ENCODE results near the gene ZSCAN22.

ZSCAN22 gene

DNA sequence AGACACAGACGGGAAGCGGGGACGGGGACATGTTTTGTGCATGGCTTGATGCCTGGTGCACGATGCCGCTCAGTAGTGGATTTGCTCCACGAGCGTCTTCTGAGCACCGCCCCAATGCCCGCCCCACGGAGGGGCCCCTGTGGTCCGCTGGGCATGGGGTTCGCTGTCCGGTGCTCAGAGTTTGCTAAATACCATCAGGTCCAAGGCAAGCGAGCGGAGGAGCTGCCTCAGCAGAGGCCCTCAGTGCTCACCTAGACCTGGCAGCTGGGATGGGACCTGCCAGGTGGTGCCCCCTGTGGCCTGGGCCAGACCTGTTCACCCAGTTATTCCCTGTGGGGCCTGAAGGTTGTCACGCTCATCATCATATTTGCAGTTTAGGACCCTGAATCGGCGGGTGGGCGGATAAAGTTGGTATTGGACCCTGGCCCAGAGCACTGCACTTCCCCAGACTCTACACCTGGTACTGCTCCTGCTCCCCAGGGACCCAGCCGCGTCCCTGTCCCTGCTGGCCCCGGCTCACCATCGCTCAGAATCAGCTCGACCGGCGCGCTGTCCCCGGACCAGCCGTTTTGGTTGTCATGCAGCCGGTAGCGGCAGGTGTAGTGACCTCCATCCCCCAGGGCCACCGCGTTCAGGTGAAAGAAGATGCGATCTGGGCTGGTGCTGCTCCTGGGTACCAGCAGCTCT lies 24.2 kb downstream of the ZSCAN22 start:
- peaks cover 8% of the 10 kb centered on the region for H3K36me3 Mint-ChIP-seq (ENCODE audit: low read depth)
- H3K27me3 Mint-ChIP-seq (ENCODE audit: low read depth) = no peaks in the 10 kb centered on the region
- no peak overlapping the region for H3K27ac Mint-ChIP-seq
- H3K4me1 Mint-ChIP-seq = peaks cover 5% of the 10 kb centered on the region
- no peaks in the 10 kb centered on the region for H3K9me3 Mint-ChIP-seq
- TF ChIP-seq, protein P1, sequence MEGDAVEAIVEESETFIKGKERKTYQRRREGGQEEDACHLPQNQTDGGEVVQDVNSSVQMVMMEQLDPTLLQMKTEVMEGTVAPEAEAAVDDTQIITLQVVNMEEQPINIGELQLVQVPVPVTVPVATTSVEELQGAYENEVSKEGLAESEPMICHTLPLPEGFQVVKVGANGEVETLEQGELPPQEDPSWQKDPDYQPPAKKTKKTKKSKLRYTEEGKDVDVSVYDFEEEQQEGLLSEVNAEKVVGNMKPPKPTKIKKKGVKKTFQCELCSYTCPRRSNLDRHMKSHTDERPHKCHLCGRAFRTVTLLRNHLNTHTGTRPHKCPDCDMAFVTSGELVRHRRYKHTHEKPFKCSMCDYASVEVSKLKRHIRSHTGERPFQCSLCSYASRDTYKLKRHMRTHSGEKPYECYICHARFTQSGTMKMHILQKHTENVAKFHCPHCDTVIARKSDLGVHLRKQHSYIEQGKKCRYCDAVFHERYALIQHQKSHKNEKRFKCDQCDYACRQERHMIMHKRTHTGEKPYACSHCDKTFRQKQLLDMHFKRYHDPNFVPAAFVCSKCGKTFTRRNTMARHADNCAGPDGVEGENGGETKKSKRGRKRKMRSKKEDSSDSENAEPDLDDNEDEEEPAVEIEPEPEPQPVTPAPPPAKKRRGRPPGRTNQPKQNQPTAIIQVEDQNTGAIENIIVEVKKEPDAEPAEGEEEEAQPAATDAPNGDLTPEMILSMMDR (IDR thresholded peaks at IDR 0.05; ENCODE audit: unreplicated experiment in 3 of 3) = no peak
- peak overlapping the region; percentile 9 to 42 (median 30) for H3K4me3 Mint-ChIP-seq

DNA sequence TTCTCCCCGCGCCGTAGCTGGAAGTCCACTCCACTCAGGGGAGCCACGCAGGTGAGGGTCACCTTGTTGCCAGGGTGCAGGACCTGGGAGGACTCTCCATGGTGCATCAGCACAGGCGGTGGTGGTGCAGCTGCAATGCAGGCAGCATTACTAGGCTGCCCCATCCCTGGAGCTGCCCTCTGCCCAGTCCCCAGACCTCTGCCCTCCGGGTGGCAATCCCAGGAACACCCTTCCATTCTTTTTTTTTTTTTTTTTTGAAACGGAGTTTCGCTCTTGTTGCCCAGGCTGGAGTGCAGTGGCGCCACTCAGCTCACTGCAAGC lies 24.7 kb downstream of the ZSCAN22 start:
- peaks cover 4% of the 10 kb centered on the region for H3K4me1 Mint-ChIP-seq
- H3K27me3 Mint-ChIP-seq (ENCODE audit: low read depth) = no peaks in the 10 kb centered on the region
- peaks cover 8% of the 10 kb centered on the region for H3K36me3 Mint-ChIP-seq (ENCODE audit: low read depth)
- H3K27ac Mint-ChIP-seq = no peak overlapping the region
- TF ChIP-seq, protein P1 (IDR thresholded peaks at IDR 0.05; ENCODE audit: unreplicated experiment in 3 of 3) = no peak
- peak overlapping the region in 2 of 3 experiments; percentile 30 to 42 for H3K4me3 Mint-ChIP-seq
- H3K9me3 Mint-ChIP-seq = no peaks in the 10 kb centered on the region

DNA sequence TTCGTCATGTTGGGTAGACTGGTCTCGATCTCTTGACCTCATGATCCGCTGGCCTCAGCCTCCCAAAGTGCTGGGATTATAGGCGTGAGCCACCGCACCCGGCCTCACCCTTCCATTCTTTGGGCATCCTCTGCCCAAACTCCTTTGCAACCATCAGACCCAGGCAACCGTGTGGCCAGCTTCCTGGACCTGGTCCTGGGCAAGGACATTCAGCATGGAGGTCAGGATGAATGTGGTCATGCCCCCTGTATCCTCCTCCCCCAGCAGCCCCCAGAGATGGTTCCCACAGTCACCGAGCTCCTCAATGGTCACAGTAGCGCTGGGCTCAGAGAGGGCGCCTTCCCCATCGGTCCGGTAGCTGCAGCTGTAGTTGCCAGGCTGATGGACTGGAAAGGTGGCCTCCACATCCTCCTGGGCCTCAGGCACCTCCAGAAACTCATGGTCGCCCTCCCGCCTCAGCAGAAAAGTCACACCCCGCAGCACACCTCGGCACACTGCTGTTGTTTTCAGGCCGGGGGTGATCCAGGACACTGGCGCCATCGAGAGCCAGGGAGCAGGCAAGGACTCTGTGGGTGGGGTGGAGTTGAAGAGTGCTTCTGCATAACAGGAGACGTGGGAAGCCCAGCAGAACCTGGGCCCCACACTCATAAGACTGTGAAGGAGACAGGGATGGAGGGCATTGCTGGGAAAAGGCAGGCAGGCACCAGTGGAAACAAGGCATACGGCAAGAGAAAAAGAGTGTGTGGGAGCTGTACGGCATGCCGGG lies 25.4 kb downstream of the ZSCAN22 start:
- Mint-ChIP-seq H3K36me3 (ENCODE audit: low read depth) (peaks cover 8% of the 10 kb centered on the region), H3K4me3 (no peak overlapping the region), H3K4me1 (peaks cover 4% of the 10 kb centered on the region), H3K27ac (no peak overlapping the region), H3K9me3 (no peaks in the 10 kb centered on the region), H3K27me3 (ENCODE audit: low read depth) (no peaks in the 10 kb centered on the region)
- TF ChIP-seq, protein P1 (IDR thresholded peaks at IDR 0.05; ENCODE audit: unreplicated experiment in 3 of 3) = no peak

DNA sequence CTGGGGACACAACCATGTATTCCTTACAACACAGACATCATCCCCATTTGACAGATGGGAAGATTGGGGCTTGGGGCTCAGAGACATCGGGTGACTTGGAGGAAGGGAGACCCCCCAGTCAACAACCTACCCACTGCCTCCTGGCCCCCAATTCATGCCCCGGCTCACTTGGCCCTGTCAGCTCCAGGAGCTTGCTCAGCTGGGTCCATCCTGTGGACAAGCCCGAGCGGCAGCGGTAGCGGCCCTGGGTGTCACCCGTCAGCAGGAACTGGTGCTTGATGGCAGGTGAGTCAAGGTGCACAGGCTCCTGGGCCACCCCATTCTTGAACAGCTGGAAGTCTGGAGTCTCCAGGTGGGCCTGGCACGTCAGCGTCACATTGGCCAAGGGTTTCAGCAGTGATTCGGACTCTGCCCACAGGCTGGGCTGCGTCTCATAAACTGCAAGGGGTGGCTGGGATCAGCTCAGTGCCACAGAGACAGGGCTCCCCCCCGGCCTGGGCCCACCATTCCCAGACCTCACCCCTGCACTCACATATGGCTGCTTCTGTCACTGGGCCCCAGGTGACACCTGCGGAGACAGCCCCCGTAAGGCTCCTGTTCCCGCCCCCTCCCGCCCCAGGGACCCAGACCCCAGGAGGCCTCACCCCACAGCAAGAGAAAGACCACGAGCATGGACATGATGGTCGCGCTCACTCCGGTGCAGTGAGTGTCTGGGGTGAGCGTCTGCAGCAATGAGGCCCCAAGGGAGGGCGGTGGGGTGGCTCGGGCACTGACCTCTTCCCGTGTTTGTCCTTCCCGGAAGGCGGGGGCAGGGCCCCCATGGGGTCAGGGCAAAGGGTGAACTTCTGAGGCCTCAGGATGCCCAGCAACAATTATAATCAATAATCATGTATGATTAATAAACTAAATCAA lies 26.2 kb downstream of the ZSCAN22 start, which contains the start of gene A1BG:
Gene A1BG (minus strand): TSS at position 733 of the 912 bp plus-strand sequence. CDS start 55 bp downstream, at position 678.
- Mint-ChIP-seq H3K36me3 (ENCODE audit: low read depth) (peaks cover 8% of the 10 kb centered on the region), H3K4me3 (peak within 1 kb of the TSS in 1 of 3 experiments; percentile 30), H3K9me3 (no peaks in the 10 kb centered on the region), H3K4me1 (peaks cover 4% of the 10 kb centered on the region), H3K27me3 (ENCODE audit: low read depth) (no peaks in the 10 kb centered on the region), H3K27ac (no peak within 1 kb of the TSS)
- TF ChIP-seq, protein P1 (IDR thresholded peaks at IDR 0.05; ENCODE audit: unreplicated experiment in 3 of 3) = no peak

DNA sequence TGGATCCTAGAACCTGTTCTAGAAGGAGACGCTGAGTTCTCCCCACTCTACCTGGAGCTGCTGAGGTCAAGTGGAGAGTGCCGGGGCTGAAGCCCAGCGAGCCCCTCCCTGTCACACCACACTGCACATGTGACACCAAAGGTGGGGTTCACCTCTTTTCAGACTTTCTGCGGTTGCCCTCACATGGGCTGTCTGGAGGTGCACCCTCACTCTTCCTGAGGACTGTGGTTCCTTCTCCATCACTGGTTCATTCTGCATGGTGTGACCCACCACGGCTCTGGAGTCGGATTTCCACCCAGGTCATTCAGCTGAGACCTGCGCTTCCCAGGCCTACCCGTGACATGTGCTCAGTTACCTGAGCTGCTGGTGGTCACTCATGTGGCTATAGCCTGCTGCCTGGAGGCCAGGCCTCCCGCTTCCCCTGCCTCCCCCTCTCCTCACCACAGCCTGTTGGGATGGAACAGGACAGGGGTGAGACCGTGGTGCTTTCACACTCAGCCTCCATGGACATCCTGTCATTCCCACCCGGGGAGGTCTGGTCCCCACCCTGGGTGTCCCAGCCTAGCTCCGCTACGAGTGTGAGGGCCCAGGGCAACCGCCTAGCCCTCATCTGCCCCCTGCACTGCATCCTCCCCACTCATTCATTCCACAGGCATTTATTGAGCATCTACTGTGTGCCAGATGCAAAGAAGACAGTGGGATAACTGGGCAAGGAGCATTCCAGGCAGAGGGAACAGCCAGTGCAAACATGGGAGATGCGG lies 27.1 kb downstream of the ZSCAN22 start:
- no peaks in the 10 kb centered on the region for H3K9me3 Mint-ChIP-seq
- no peak overlapping the region for H3K27ac Mint-ChIP-seq
- TF ChIP-seq, protein P1 (IDR thresholded peaks at IDR 0.05; ENCODE audit: unreplicated experiment in 3 of 3) = no peak
- H3K36me3 Mint-ChIP-seq (ENCODE audit: low read depth) = peaks cover 8% of the 10 kb centered on the region
- no peaks in the 10 kb centered on the region for H3K4me1 Mint-ChIP-seq
- H3K4me3 Mint-ChIP-seq = peak overlapping the region in 1 of 3 experiments; percentile 30
- H3K27me3 Mint-ChIP-seq (ENCODE audit: low read depth) = no peaks in the 10 kb centered on the region

Measured in nephron (organoid).